CD14-positive monocyte (primary cell): ENCODE data around the gene WFDC8. TPM values are rescaled to one million over a fixed set of nuclear protein-coding genes. Genes with fewer than 3 reads are reported as not detected.
A peak's percentile ranks its signal among the peaks of the same experiment; 100 is the strongest.

Experiments
- DNase-seq, 3 donors: peaks; one replicate each; pipeline ENCODE4 v3.0.0-alpha.2; 2011 to 2022
- H2AFZ ChIP-seq: 2 replicates; pipeline ENCODE4 v1.6.0; 2012; ENCODE audit warnings: mild to moderate bottlenecking, low read depth, low read length, inconsistent platforms; ENCODE audit not compliant: insufficient read depth, poor library complexity, severe bottlenecking
- H3K27ac ChIP-seq, 2 donors: 1 replicate in 1 of 2; 2 replicates in 1 of 2; pipeline ENCODE4 v1.5.1; 2012 to 2013; ENCODE audit warnings: low read length in 2 of 2, control low read depth in 1 of 2, inconsistent platforms in 1 of 2, low read depth in 1 of 2, mild to moderate bottlenecking in 1 of 2
- H3K27me3 ChIP-seq, 2 donors: one replicate each; pipeline versions ENCODE4 v1.6.0 to v1.6.1; 2011 to 2013; ENCODE audit warnings: low read length in 2 of 2; ENCODE audit not compliant: control insufficient read depth in 2 of 2, insufficient read depth in 2 of 2
- H3K36me3 ChIP-seq, 2 donors: replicated peaks in 1 of 2; 1 replicate in 1 of 2; 2 replicates in 1 of 2; pipeline versions ENCODE4 v1.5.1 to v1.6.1; 2012 to 2013; ENCODE audit warnings: low read length in 2 of 2, control low read depth in 1 of 2, inconsistent platforms in 1 of 2, mild to moderate bottlenecking in 1 of 2; ENCODE audit not compliant: insufficient read depth in 2 of 2, control insufficient read depth in 1 of 2
- H3K4me1 ChIP-seq, 2 donors: 1 replicate in 1 of 2; 2 replicates in 1 of 2; pipeline versions ENCODE4 v1.5.1 to v1.6.1; 2012 to 2013; ENCODE audit warnings: low read length in 2 of 2, control low read depth in 1 of 2, inconsistent platforms in 1 of 2, mild to moderate bottlenecking in 1 of 2, moderate library complexity in 1 of 2; ENCODE audit not compliant: insufficient read depth in 2 of 2, control insufficient read depth in 1 of 2
- H3K4me2 ChIP-seq: replicated peaks from 2 replicates; pipeline ENCODE3; 2012; ENCODE audit warnings: low read length, moderate library complexity, mild to moderate bottlenecking; ENCODE audit not compliant: poor library complexity, severe bottlenecking; ENCODE audit errors: extremely low read depth
- H3K4me3 ChIP-seq, 3 experiments: fragments of 200-600 bp in 1 of 3; sonication (generic) in 1 of 3; replicated peaks in 1 of 3; 1 replicate in 2 of 3; 2 replicates in 1 of 3; pipeline ENCODE4 v1.5.1; 2011 to 2013; ENCODE audit warnings: low read length in 3 of 3, mild to moderate bottlenecking in 3 of 3, control low read depth in 2 of 3, low read depth in 2 of 3, inconsistent platforms in 1 of 3, moderate library complexity in 1 of 3
- H3K79me2 ChIP-seq: 2 replicates; pipeline ENCODE4 v1.6.0; 2012; ENCODE audit warnings: mild to moderate bottlenecking, control low read depth, inconsistent platforms, low read length, moderate library complexity; ENCODE audit not compliant: insufficient read depth
- H3K9ac ChIP-seq: 2 replicates; pipeline ENCODE4 v1.6.0; 2017; ENCODE audit warnings: low read length, mild to moderate bottlenecking; ENCODE audit not compliant: insufficient read depth, poor library complexity, severe bottlenecking
- H3K9me3 ChIP-seq, 2 donors: replicated peaks in 1 of 2; 1 replicate in 1 of 2; 2 replicates in 1 of 2; pipeline versions ENCODE4 v1.5.1 to v1.6.1; 2012 to 2013; ENCODE audit warnings: low read length in 2 of 2, control low read depth in 1 of 2; ENCODE audit not compliant: control insufficient read depth in 1 of 2, insufficient read depth in 1 of 2
- H4K20me1 ChIP-seq: 2 replicates; pipeline ENCODE4 v1.6.0; 2012; ENCODE audit warnings: mild to moderate bottlenecking, low read length, control low read depth, moderate library complexity; ENCODE audit not compliant: insufficient read depth
- H3K27ac Mint-ChIP-seq, 7 donors: one replicate each; pipeline ENCODE4 v1.8.0; 2020; ENCODE audit warnings: mild to moderate bottlenecking in 7 of 7, mixed read lengths in 7 of 7, moderate library complexity in 6 of 7, inconsistent platforms in 2 of 7
- H3K27me3 Mint-ChIP-seq, 3 donors: one replicate each; pipeline ENCODE4 v1.8.0; 2021 to 2022; ENCODE audit warnings: low read depth in 3 of 3, mild to moderate bottlenecking in 3 of 3, mixed read lengths in 3 of 3, moderate library complexity in 3 of 3, inconsistent platforms in 1 of 3
- H3K36me3 Mint-ChIP-seq, 2 donors: one replicate each; pipeline ENCODE4 v1.8.0; 2020; ENCODE audit warnings: mixed read lengths in 2 of 2, inconsistent platforms in 1 of 2, mild to moderate bottlenecking in 1 of 2
- H3K4me1 Mint-ChIP-seq: one replicate; pipeline ENCODE4 v1.8.0; 2020; ENCODE audit warnings: mild to moderate bottlenecking, mixed read lengths
- H3K4me3 Mint-ChIP-seq, 2 donors: one replicate each; pipeline ENCODE4 v1.8.0; 2020; ENCODE audit warnings: mild to moderate bottlenecking in 2 of 2, mixed read lengths in 2 of 2, moderate library complexity in 1 of 2
- H3K9me3 Mint-ChIP-seq, 7 donors: one replicate each; pipeline ENCODE4 v1.8.0; 2020 to 2022; ENCODE audit warnings: mixed read lengths in 7 of 7, mild to moderate bottlenecking in 6 of 7, moderate library complexity in 6 of 7, inconsistent platforms in 2 of 7
- WGBS: methylation state at CpG from one replicate; pipeline ENCODE4 v1.1.5; 2013; ENCODE audit warnings: missing lambda C conversion rate; ENCODE audit not compliant: insufficient coverage; 5-methylcytosine and 5-hydroxymethylcytosine counted together
- intact Hi-C, 2 donors: fragments of 100-400 bp; cut with micrococcal nuclease; formaldehyde crosslinking; loops; one replicate each; pipeline versions ENCODE4 v1.15.0 to v1.15.1; 2023
- polyA plus RNA-seq, 3 donors: library from polyadenylated mRNA; depleted of rRNA in 1 of 3; unstranded in 2 of 3; stranded (reverse) in 1 of 3; fragments of 300-500 nt in 2 of 3; fragments of >200 nt in 1 of 3; fragmentation: Illumina TruSeq in 2 of 3; gene quantifications; 1 replicate in 2 of 3; 2 replicates in 1 of 3; pipeline ENCODE4 v1.2.3, GENCODE V29; 2012 to 2021
- small RNA-seq: library from RNA; depleted of rRNA; stranded (forward); fragments of <200 nt; gene quantifications from one replicate; pipeline ENCODE3, GENCODE V24; 2012; ENCODE audit warnings: low read depth; ENCODE audit not compliant: insufficient read length
- TF ChIP-seq, protein P1 (sequence below): fragments of 200-600 bp; IDR thresholded peaks from one replicate; pipeline ENCODE4 v1.8.0; 2022; ENCODE audit warnings: antibody characterized with exemption, mild to moderate bottlenecking

The WFDC8 gene
- polyA plus RNA-seq, 3 donors: not detected

DNA sequence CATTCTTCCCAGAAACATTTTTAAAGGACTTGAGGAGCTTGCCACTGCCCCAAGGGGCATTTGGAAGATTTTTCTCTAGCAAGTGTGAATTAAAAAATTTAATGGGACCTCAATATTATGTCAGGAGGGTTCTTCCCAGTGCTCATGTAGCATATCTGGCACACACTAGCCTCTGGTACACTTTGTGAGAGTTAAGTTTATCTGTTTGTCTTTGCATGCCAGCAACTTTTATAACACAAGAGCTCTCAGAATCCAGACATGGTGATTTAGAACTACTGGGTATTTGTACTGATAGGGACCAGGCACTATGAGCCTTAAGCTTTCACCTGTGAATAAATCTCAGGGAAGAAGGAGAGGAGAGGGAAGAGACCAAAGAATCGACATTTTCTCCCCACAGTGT lies 76.5 kb downstream of the WFDC8 start:
- H3K4me3 Mint-ChIP-seq: peak overlapping the region in 1 of 2 donors; percentile 18
- Histone ChIP-seq H3K9ac (no peak overlapping the region), H3K4me2 (no peak overlapping the region), H3K9me3 (no peaks in the 10 kb centered on the region), H3K4me1 (no peaks in the 10 kb centered on the region), H3K36me3 (no peaks in the 10 kb centered on the region), H3K79me2 (no peaks in the 10 kb centered on the region), H3K27me3 (peaks cover 13 to 25% of the 10 kb centered on the region in 2 donors), H4K20me1 (no peaks in the 10 kb centered on the region), H2AFZ (no peak overlapping the region), H3K4me3 (no peak overlapping the region), H3K27ac (no peak overlapping the region)
- H3K9me3 Mint-ChIP-seq: peaks cover 0 to 5% (median 0%) of the 10 kb centered on the region in 7 donors
- H3K4me1 Mint-ChIP-seq: no peaks in the 10 kb centered on the region
- H3K36me3 Mint-ChIP-seq: no peaks in the 10 kb centered on the region
- no CpG with 5 or more reads among the region's 1 CpG for WGBS
- intact Hi-C loops: no loop called here
- no peak overlapping the region for H3K27ac Mint-ChIP-seq
- TF ChIP-seq, protein P1, sequence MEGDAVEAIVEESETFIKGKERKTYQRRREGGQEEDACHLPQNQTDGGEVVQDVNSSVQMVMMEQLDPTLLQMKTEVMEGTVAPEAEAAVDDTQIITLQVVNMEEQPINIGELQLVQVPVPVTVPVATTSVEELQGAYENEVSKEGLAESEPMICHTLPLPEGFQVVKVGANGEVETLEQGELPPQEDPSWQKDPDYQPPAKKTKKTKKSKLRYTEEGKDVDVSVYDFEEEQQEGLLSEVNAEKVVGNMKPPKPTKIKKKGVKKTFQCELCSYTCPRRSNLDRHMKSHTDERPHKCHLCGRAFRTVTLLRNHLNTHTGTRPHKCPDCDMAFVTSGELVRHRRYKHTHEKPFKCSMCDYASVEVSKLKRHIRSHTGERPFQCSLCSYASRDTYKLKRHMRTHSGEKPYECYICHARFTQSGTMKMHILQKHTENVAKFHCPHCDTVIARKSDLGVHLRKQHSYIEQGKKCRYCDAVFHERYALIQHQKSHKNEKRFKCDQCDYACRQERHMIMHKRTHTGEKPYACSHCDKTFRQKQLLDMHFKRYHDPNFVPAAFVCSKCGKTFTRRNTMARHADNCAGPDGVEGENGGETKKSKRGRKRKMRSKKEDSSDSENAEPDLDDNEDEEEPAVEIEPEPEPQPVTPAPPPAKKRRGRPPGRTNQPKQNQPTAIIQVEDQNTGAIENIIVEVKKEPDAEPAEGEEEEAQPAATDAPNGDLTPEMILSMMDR: no peak
- no peak for DNase-seq
- peaks cover 21 to 58% (median 32%) of the 10 kb centered on the region in 3 donors for H3K27me3 Mint-ChIP-seq

Small RNA genes within 50 kb of the gene (small RNA-seq; reads per million reads assigned to genes)
- gene AL031663.1 (not detected), gene HSPD1P21 (not detected), gene RNA5SP485 (not detected)

Other genes with a start within 250 kb of the WFDC8 start
- gene SDC4, start 230.9 kb downstream of the WFDC8 start, polyA plus RNA-seq: 1 to 10 TPM; 1.6 to 5.1 (median 1.9) TPM
- 10 to 100 TPM; 16.8 to 23.1 (median 22.1) TPM for gene SYS1, start 216.1 kb downstream of the WFDC8 start, polyA plus RNA-seq
- under 1 TPM in 1 of 3 donors, not detected in 2; 0.11 TPM for gene TP53TG5, start 201.0 kb downstream of the WFDC8 start, polyA plus RNA-seq
- gene DBNDD2, start 171.0 kb downstream of the WFDC8 start, polyA plus RNA-seq: 10 to 100 TPM; 15.6 to 22.1 (median 21.9) TPM
- gene PIGT, start 163.1 kb downstream of the WFDC8 start, polyA plus RNA-seq: 10 to 100 TPM; 49.2 to 87.6 (median 59.7) TPM
- not detected for gene WFDC2, start 109.5 kb downstream of the WFDC8 start, polyA plus RNA-seq
- gene SPINT3, start 63.7 kb downstream of the WFDC8 start, polyA plus RNA-seq: not detected
- not detected for gene WFDC6, start 39.8 kb downstream of the WFDC8 start, polyA plus RNA-seq
- gene EPPIN, start 31.9 kb downstream of the WFDC8 start, polyA plus RNA-seq: not detected
- gene WFDC10A, start 50.5 kb upstream of the WFDC8 start, polyA plus RNA-seq: not detected
- not detected for gene WFDC9, start 52.0 kb upstream of the WFDC8 start, polyA plus RNA-seq
- gene WFDC11, start 91.0 kb upstream of the WFDC8 start, polyA plus RNA-seq: not detected
- not detected for gene WFDC13, start 122.8 kb upstream of the WFDC8 start, polyA plus RNA-seq
- not detected for gene WFDC10B, start 125.7 kb upstream of the WFDC8 start, polyA plus RNA-seq
- gene SPINT4, start 143.1 kb upstream of the WFDC8 start, polyA plus RNA-seq: not detected
- gene WFDC3, start 212.6 kb upstream of the WFDC8 start, polyA plus RNA-seq: under 1 TPM in 2 of 3 donors, not detected in 1; 0.12 to 0.73 TPM
- 100 to 1,000 TPM in 2 of 3 donors, 10 to 100 TPM in 1; 68.5 to 158 (median 144) TPM for gene DNTTIP1, start 212.7 kb upstream of the WFDC8 start, polyA plus RNA-seq
- under 1 TPM in 2 of 3 donors, not detected in 1; 0.15 to 0.58 TPM for gene UBE2C, start 233.4 kb upstream of the WFDC8 start, polyA plus RNA-seq
- gene TNNC2, start 248.0 kb upstream of the WFDC8 start, polyA plus RNA-seq: 1 to 10 TPM in 2 of 3 donors, under 1 TPM in 1; 0.71 to 1.2 (median 1.0) TPM